T47D (cell line): ENCODE measurements around the gene LDLRAD4.

ENCODE experiments used
- DNase-seq, 2 experiments: peaks; one replicate each; pipeline versions ENCODE4 v3.0.0 to v3.0.0-alpha.2; 2011 to 2012; ENCODE audit warnings: low read depth in 1 of 2, low spot score in 1 of 2
- JUND ChIP-seq: IDR thresholded peaks from 2 replicates; pipeline ENCODE4 v1.6.1; 2012; ENCODE audit warnings: low read depth
- in situ Hi-C: cut with HindIII; loops from 2 replicates; pipeline ENCODE4 v1.10.0; 2016; ENCODE audit warnings: low sequenced_read_pairs, low pct_unique_long_range_greater_than_20kb

The LDLRAD4 gene

DNA sequence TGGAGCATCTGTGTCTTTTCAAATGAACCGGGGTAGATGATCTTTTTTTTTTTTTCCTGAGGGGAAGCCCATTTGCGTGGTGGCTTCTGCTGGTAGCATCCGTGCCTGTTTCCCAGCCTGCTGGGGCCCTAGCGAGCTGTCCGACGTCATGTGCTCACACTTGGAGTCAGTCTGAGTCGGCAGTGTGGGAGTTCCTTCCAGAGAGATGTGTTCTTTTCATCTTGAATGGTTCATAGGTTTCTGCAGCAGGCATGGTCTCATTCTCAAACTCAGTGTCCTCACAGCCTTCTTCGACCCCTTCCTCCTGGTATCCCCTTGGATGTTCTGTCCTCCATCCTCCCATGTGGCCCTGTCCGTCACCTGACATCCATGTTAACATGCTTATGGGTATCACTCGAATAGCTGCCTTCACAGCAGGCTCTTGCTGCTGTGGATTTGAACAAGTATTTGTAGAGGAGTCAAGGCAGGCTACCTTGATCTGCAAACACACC is 51.0 kb downstream of the LDLRAD4 start:
- no peak for DNase-seq
- in situ Hi-C loops: no loop called here
- TF ChIP-seq JUND: no peak

DNA sequence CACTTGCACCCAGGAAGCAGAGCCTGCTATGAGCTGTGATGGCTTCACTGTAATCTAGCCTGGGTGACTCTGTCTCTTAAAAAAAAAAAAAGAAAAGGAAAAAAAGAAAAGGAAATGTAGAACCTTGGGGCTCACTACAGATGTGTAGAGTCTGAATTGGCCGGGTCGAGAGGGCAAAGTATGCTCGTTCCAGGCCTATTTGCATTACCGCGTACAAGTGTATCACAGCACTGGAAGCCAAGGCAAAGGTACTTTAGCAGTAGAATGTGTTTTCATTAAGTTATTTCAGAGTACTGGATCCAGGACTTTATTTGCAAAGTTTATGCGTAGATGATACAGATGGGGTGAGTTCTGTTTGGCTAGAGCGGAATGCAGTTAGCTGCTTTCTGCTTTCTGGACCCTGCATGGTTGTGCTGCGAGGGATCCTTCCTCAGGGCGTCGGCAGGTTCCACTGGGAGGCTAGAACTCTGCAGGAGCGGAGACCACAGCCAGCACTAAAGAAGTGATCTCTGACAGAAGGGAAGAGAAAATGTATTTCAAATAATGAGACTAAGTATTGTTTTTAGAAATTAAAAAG is 51.8 kb downstream of the LDLRAD4 start:
- TF ChIP-seq JUND: no peak
- in situ Hi-C loops: no loop called here
- DNase-seq: no peak

DNA sequence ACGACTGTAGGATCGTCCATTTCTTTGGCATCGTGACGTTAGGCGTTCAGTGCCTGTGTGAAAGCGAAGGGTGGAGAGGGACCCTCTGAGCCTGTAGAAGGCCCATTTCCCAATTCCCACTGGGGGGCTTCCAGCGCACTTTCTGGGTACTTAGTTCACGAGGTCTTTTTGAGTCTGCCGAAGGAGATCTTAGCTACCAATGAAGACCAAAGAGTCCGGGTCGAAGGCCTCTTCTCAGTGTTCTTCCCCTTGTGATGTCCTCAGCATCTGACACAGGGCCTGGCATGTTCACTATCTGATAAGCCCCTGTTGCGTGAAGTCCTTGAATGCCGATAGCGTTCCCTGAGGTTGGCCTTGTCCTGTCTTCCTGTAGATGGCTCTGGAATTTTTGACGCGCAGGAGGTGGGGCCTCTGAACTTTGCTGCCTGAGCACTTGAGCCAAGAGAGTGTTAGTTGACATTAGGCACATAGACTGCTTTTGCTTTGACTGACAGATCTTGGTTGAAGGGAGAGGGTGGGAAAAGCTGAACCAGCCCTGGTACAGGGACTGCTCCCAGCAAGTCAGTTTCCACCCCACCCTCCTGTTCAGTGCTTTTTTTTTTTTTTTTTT is 52.8 kb downstream of the LDLRAD4 start:
- no peak for DNase-seq
- in situ Hi-C loops: no loop called here
- no peak for TF ChIP-seq JUND

DNA sequence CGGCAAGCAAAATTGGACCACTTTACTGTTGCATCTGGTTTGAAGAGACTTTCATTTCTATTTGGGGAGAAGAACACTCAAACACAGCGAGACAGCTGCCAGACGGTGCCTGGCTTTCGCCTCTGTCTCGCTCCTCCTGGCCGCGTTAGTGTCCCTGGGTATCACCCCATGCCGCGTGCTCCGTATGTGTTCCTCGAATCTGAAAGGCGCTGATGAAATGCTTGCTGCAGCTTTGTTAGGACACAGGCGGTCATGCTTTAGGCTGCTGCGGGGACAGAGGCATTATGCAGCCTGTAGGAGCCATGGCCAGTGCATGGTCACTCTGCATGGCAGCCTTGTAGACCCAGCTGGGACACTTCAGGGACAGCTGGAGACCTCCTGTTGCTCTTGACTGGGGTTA is 53.9 kb downstream of the LDLRAD4 start:
- in situ Hi-C loops: no loop called here
- no peak for DNase-seq
- TF ChIP-seq JUND: no peak

DNA sequence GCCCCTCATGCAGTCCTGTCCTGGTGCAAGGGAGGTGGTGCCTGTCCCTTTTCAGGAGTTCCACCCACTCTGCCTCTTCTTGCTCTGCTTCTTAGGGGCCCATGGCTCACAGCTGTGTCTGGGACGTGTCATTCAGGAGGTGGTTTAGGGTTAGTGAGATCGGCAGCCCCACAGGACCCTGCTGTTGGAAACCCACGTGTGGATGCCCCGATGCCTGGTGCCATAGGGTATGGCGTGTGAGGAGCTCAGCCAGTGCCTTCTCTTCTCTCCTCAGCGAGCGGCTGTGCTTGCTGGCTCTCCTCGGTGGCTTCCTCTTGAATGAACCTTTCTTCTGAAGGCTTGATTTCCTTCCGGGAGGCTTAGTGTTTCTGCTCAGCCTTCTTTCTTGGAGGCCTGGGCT is 55.2 kb downstream of the LDLRAD4 start:
- in situ Hi-C loops: no loop called here
- no peak for DNase-seq

DNA sequence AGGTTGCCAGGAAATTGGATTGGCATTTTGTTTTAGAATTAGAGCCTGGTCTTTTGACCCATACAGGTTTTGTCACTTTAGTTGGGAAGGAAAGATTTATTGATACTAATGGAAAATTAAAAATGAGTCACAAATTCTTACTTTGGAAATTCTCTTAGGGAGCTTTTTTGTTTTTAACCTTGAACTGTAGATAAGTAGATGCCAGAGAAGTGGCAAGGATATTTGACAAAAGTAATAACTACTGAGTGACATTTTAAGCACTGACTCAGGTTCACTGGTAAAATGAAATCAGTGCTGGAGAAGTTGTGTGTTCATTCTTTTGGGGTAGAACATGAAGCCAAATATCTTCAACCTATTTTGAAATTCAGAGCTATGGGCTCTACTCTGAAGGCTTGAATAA is 56.5 kb downstream of the LDLRAD4 start:
- TF ChIP-seq JUND: no peak
- DNase-seq: no peak
- in situ Hi-C loops: no loop called here

More for the DNA sequence above, 55.2 kb downstream of the LDLRAD4 start:
- TF ChIP-seq JUND: no peak

DNA sequence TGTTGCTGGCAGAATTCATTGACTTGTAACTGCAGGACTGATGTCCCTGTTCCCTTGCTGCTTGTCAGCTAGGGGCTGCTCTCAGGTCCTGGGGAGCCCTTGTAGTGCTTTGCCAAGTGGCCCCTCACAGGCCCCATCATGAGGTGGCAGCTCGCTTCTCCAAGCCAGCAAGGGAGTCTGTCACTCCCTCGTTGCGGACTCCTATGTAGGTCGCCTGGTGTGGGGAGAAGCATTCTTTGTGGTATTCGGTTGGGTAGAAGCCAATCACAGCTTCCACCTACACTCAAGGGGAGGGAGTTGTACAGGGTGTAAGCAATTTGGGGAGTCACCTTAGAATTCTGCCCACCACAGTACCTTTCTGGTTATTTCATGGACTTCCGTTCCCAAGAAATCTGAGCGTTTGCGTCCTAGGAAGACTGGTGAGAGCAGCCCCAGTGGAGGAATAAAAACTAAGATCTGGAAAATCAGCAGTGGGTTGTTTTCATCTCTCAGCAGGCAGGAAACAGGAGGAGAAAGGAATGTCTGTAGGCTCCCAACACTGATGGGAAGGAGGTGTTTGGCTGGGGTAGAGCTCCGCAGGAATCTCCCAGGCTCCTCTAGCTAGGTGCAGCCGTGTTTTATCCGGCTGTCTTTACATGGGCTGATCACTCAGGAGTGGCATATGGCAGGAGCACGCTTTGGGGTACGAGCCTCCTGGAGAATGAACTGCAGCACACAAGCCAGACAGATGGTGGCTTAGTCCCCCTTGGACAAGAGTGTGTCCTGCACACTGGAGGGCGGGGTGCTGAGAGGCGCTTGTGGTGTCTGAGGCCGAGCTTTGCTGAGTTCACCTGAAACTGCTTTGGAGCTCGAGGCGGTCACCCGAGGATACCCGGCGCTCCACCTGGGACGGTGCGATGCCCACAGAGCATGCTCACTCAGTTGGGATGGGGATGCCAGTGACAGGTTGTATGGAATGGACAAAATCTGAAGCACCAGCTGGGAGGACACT is 58.3 kb downstream of the LDLRAD4 start:
- in situ Hi-C loops: no loop called here
- TF ChIP-seq JUND: no peak
- no peak for DNase-seq

DNA sequence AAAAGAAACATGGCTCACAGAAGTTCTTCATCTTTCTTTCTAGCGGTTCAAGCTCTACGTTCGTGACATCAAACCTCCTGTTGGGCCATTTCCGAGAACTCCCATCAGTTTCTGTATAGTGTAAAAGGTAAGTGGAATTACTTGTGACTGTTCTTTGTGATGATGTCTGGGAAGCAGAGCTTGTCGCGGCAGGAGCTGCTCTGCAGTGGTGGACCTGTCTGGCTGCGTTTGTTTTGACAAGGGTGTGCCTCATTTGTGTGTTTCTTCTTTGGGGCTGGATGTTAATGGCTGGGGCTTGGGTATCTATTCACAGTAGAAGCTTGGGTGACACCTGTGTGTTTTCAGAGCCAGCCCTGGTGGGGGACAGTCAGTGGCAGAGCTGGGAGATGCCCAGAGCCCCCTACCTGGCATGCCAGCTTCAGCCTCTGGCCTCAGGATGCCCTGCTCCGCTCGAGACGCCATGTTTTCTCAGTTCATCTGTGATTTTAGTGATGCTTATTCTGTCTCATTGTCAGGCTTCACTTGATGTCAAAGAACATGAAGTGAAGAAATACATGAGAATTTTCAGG is 59.6 kb downstream of the LDLRAD4 start:
- TF ChIP-seq JUND: no peak
- in situ Hi-C loops: no loop called here
- DNase-seq: no peak

DNA sequence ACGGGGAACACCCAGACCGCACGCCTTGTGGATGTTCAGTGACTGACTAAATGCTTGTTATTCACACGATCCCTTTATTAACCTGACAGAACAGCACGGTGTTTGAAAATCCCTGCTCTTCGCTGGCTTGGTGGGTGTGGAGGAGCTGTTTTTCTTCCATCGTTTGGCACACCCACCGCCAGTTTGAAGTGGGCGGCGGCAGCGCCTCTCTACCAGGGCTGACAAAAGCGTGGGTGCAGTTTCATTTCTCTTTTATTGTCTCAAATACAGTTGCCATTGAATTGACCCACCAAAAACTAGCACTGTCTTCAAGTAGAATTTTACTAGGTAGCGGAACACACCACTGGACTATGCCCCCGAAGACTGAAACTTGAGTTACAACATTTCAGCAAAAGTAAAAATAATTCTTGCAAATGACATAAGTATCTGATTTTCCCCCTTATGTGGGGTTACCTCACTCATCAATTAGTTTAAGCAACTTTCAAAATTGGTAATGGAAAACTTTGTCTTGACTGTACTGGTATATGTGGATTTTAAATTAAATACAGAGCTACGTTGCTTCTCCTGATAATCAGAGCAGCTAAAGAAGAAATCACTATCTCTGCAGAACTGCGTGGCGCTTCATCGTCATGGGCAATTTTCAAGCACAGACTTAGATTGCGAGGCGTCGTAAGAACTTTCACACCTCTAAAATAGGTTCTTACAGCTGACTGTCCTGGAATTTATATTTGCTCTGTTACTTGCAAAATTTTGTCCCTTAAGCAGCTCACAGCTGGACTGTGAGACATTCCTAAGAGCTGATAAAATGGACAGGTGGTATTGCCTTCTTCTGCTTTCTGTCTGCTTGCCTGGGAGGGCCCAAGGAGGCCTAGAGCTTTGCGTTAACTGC is 60.9 kb downstream of the LDLRAD4 start:
- in situ Hi-C loops: no loop called here
- DNase-seq: no peak
- no peak for TF ChIP-seq JUND

DNA sequence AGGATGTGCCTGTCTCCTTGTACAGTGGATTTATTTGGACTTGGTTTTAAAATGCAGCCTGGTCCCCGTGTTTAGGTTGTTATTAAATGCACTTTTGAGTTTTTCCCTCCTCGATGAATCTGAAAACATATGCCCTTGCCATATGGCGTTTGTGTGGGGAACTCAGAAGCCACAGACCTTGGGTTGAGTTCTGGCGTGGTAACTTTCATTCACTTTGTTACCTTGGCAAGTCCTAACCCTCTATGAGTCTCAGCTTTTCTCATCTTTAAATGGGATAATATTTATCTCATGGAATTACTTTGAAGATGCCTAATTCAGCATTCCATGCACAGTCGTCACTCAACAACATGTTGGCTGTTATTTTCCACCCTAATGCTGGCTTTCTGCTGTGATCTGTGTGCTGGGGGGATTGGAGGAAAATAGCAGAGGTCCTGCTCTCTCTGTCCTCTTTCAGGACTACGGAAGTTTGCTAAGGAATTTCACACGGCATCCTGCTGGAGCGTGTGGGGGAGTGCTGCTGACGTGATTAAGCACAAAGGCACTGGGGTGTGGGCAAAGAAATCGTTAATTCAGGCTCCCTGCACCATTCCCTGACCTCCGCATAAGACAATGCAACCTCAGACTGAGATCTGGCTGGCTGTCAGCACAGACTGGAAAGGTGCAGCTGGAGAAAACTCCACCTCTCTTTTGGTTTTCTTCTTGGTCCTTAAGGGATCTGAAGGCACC is 61.7 kb downstream of the LDLRAD4 start:
- no peak for TF ChIP-seq JUND
- DNase-seq: no peak
- in situ Hi-C loops: no loop called here

DNA sequence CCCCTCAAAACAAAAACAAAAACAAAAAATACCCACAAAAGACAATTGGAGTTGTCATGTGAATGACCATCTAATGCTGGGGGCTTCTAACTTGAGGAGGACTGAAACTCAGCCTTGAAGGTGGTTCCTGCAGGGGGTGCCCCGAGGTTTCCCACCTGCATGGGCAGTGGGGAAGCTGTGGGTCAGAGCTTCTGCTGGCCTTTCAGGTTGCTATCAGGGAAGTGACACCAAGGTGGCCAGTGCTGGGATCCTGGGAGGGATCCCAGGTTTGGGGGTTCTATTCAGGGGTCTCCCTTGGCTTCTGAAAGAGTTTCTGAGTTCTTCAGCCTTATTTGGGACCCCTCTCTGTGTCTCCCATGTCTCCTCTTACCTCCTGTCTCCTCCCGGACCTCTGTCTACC is 62.8 kb downstream of the LDLRAD4 start:
- no peak for DNase-seq
- in situ Hi-C loops: no loop called here
- no peak for TF ChIP-seq JUND
